SKM-1 treated with dmso at 0.1 percent for 144 hours (cell line): ENCODE results near the gene CDC7.

Experiments
- DNase-seq: peaks from one replicate; lab custom pipeline; 2025; ENCODE audit not compliant: unreplicated experiment; lab: John Stamatoyannopoulos, UW

Gene CDC7

GRCh38 chr1:91572044-91572443 lies 71.4 kb downstream of the CDC7 start:
- peak; percentile 61 for DNase-seq
